GM13976 (cell line): ENCODE results near the gene OR2T27.

Source experiments
- DNase-seq: peaks from one replicate; pipeline ENCODE4 v3.0.0; 2012; ENCODE audit warnings: low spot score
- in situ Hi-C: fragments of 300-500 bp; cut with MboI; formaldehyde crosslinking; loops from one replicate; pipeline ENCODE4 v1.12.0; 2022; ENCODE audit warnings: low sequenced_read_pairs, mixed read lengths, inconsistent platforms; ENCODE audit not compliant: unreplicated experiment
- TF ChIP-seq, protein P1 (sequence below): IDR thresholded peaks from 2 replicates; pipeline ENCODE4 v1.5.1; 2012; ENCODE audit warnings: borderline replicate concordance, mild to moderate bottlenecking; ENCODE audit not compliant: insufficient read depth; ENCODE audit errors: extremely low read depth, missing control alignments, control extremely low read depth

Gene OR2T27

DNA sequence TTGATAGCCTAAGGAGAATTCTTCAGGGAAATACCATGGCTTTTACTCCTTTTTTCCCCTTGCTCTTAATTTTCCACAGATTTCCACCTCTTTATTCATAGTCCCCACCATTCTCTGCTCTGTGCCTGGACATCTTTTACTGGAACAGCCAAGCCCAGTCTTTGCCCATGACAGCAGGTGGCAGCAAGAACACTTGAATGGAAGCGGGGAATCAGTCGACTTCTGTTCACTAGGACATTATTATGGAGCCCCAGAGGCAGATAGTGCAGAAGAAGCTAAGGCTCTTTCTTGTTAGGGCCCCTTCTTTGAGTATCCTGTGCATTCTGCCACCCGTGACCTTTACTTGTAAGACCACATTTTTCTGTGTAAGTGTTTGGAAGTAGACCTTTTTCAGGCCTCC, 40.9 kb upstream of the OR2T27 start:
- in situ Hi-C loops: no loop called here
- TF ChIP-seq, protein P1, sequence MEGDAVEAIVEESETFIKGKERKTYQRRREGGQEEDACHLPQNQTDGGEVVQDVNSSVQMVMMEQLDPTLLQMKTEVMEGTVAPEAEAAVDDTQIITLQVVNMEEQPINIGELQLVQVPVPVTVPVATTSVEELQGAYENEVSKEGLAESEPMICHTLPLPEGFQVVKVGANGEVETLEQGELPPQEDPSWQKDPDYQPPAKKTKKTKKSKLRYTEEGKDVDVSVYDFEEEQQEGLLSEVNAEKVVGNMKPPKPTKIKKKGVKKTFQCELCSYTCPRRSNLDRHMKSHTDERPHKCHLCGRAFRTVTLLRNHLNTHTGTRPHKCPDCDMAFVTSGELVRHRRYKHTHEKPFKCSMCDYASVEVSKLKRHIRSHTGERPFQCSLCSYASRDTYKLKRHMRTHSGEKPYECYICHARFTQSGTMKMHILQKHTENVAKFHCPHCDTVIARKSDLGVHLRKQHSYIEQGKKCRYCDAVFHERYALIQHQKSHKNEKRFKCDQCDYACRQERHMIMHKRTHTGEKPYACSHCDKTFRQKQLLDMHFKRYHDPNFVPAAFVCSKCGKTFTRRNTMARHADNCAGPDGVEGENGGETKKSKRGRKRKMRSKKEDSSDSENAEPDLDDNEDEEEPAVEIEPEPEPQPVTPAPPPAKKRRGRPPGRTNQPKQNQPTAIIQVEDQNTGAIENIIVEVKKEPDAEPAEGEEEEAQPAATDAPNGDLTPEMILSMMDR: peak; percentile 17
- DNase-seq: no peak

DNA sequence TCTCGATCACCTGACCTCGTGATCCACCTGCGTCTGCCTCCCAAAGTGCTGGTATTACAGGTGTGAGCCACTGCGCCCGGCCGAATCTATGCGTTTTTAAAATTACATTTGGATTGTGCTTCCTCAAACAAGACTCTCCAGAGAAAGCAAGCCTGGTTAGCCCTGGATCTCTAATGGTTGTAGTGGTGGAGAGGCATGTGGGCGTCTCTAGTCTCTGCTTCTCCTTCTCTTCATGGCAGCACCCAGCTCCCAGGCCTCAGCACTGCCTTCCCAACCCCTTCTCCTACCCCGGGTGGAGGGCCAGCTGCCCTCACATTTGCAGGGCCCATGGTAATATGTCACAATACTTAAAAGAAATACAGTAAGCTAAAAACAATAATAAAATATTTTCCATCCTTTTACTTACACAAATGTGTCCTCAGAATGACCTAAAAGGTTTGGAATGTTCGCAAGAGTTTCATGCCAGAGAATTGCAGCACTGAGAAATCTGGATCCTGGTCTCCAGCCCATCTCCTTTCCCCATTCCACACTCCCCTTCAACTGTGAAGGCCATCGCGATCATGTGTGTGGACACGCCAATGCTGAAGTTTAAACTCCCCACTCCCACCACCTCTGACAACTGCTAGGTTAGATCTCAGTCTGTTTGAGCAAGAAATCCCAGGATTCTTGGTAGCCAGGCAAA, 40.3 kb upstream of the OR2T27 start:
- in situ Hi-C loops: no loop called here
- no peak for DNase-seq
- TF ChIP-seq, protein P1: no peak

DNA sequence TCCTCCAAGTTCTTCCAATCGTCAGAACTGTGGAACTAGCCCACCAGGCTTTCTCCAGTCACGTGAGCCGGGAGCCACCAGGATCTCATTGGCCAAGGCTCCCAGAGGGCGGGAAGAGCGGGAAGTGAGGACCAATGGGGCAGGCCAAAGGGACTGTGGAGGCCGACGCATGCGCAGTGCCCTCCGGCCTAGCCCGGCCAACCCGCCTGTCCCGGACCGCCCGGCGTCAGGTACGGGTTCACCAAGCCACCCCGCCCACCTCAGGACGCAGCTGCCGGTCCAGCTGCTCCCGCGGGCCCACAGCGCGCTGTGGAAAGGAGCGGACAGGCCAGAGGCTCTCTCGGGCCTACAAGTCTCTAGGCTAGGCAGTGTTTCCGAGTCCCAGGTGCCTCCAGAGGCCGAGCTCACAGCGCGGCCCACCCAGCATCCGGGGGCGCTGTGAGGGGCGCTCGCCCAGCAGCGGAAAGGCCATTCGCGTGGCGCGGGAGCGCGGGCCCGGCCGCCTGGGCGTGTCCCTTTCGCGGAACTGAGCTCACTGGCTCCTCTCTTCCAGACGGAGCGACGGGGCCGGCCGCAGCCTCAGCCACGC, 36.3 kb upstream of the OR2T27 start:
- no peak for DNase-seq
- TF ChIP-seq, protein P1: no peak
- in situ Hi-C loops: no loop called here

DNA sequence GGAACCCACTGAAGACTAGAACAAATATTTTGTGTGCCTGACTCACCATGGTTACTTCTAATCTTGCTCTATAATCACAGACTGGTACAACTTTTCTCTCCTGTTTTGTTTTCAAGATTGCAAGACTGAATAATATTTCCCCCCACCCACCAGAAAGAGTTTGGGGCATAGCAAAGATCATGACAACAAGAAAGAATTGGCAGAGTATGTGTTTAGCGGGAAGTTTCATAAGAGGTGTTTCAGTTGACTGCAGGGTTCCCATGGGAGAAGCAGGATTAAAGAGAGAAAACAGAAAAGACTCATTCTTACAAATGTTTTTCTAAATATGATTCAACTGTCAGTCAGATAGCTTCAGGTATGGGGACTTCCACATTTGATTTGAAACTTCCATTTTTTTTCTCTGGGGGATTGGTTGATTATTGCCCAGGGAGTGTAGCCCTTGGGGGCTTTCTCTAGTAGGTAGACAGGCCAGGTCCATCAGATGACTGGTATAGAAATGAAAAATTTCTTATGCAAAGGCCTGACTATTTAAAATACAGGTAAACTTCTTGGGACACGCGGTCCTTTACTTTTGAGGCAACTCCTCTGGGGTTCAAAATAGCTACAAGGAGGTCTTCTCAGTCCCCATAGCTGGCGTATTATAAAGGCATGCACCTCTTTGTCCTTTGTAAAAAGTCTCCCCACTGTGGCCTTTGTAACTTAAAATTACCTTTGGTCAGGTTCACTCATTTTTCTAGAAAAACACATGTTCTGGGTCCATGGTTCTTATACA, 33.4 kb upstream of the OR2T27 start:
- peak; percentile 41 for DNase-seq
- in situ Hi-C loops: loop anchor here (10.0 kb wide), 1 partner anchor 64 kb away; no protein-coding TSS in a partner anchor

DNA sequence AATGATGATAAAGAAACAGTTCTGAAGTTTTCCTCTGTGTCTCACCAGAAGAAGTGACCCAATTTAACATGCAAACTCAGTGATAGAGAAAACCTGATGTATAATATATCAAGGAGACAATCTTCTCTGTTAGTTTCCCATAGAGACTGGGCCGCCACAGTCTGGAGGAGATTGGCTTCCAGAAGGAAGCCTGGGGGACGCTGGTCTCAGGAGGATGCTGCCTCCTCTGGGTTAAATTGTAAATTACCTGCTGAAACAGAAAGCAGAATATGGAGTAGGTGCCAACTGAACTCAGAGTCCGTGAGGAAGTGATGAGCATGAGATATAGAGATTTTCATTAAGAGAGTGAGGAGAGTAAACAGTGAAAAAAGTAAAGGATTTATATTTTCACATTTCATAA, 31.5 kb upstream of the OR2T27 start:
- in situ Hi-C loops: loop anchor here (10.0 kb wide), 1 partner anchor 62 kb away; no protein-coding TSS in a partner anchor
- DNase-seq: peak; percentile 60
- TF ChIP-seq, protein P1: peak; percentile 55

More for the DNA sequence above, 33.4 kb upstream of the OR2T27 start:
- TF ChIP-seq, protein P1: no peak

DNA sequence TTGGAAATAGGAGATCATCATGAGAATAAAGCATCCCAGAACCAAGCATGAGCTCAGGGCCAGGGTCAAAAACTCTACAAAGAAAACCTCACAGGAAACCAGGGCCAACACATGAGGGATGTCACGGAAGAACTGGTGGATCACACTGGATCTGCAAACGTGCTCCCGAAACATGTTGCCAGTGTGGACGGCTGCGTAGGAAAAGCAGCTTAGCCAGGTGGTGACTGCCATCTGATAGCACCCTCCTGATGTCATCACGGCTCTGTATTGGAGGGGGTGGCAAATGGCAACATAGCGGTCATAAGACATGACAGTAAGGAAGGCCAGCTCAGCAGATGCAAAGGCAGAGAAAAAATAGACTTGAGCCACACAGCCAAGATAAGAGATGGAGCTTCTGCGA, 26.3 kb upstream of the OR2T27 start:
- TF ChIP-seq, protein P1: no peak
- in situ Hi-C loops: loop anchor here (10.0 kb wide), 1 partner anchor 57 kb away; no protein-coding TSS in a partner anchor
- no peak for DNase-seq
